ENCODE data around the gene IL1RAPL1.

The IL1RAPL1 gene

GRCh38 chrX:29453333-29453732 is 866.1 kb downstream of the IL1RAPL1 start:
- DNase-seq = no peak

- DNase-seq = no peak
Measured at GRCh38 chrX:29455702-29456101, 868.5 kb downstream of the IL1RAPL1 start.

- DNase-seq = no peak
Measured at GRCh38 chrX:29461039-29461438, 873.8 kb downstream of the IL1RAPL1 start.

- DNase-seq = no peak
Measured at GRCh38 chrX:29466456-29466855, 879.2 kb downstream of the IL1RAPL1 start.

- DNase-seq = no peak
Measured at GRCh38 chrX:29468911-29469494, 881.8 kb downstream of the IL1RAPL1 start.

- no peak for DNase-seq
Measured at GRCh38 chrX:29470030-29470429, 882.8 kb downstream of the IL1RAPL1 start.

- DNase-seq = no peak
Measured at GRCh38 chrX:29471829-29472228, 884.6 kb downstream of the IL1RAPL1 start.

GRCh38 chrX:29477878-29478277 is 890.6 kb downstream of the IL1RAPL1 start:
- DNase-seq = no peak

- DNase-seq = no peak
Measured at GRCh38 chrX:29478336-29479069, 891.3 kb downstream of the IL1RAPL1 start.

GRCh38 chrX:29487214-29487613 is 900.0 kb downstream of the IL1RAPL1 start:
- no peak for DNase-seq

- no peak for DNase-seq
Measured at GRCh38 chrX:29487714-29488113, 900.5 kb downstream of the IL1RAPL1 start.

GRCh38 chrX:29488919-29489318 is 901.7 kb downstream of the IL1RAPL1 start:
- DNase-seq = no peak

- DNase-seq = no peak
Measured at GRCh38 chrX:29490606-29491005, 903.4 kb downstream of the IL1RAPL1 start.

- no peak for DNase-seq
Measured at GRCh38 chrX:29491659-29492058, 904.4 kb downstream of the IL1RAPL1 start.

- DNase-seq = no peak
Measured at GRCh38 chrX:29496636-29497180, 909.5 kb downstream of the IL1RAPL1 start.

GRCh38 chrX:29506729-29507128 is 919.5 kb downstream of the IL1RAPL1 start:
- DNase-seq = no peak

- DNase-seq = no peak
Measured at GRCh38 chrX:29518100-29518499, 930.9 kb downstream of the IL1RAPL1 start.

- DNase-seq = no peak
Measured at GRCh38 chrX:29528281-29528680, 941.0 kb downstream of the IL1RAPL1 start.

- no peak for DNase-seq
Measured at GRCh38 chrX:29530501-29530900, 943.3 kb downstream of the IL1RAPL1 start.

- DNase-seq = no peak
Measured at GRCh38 chrX:29531336-29531735, 944.1 kb downstream of the IL1RAPL1 start.

- no peak for DNase-seq
Measured at GRCh38 chrX:29535212-29536162, 948.2 kb downstream of the IL1RAPL1 start.

- DNase-seq = no peak
Measured at GRCh38 chrX:29541038-29541437, 953.8 kb downstream of the IL1RAPL1 start.

- DNase-seq = no peak
Measured at GRCh38 chrX:29542152-29542551, 954.9 kb downstream of the IL1RAPL1 start.
